HepG2 (cell line): ENCODE results near the gene SLITRK1. TPM values are rescaled to one million over a fixed set of nuclear protein-coding genes. Genes with fewer than 3 reads are reported as not detected.

Source experiments
- ATAC-seq: fragments of 200-7000 bp; cut with Tn5 transposase; 3 replicates; pipeline ENCODE4 v1.9.1; 2020; ENCODE audit warnings: mild to moderate bottlenecking, moderate library complexity
- BruUV-seq: library from RNA; stranded (reverse); fragments of 400-500 nt; replicated peaks from 2 replicates; lab custom pipeline; 2021; lab: Mats Ljungman, UMichigan
- CTCF ChIA-PET: fragments of 300-600 bp; formaldehyde crosslinking; extraction: SDS; loops from one replicate; lab custom pipeline; 2021; ENCODE audit warnings: low total read pairs, inconsistent platforms, low intra/inter-chr PET ratio; lab: Yijun Ruan, JAX
- POLR2A ChIA-PET: fragments of 350-600 bp; sonication (Branson Sonifier 250); formaldehyde crosslinking; loops from one replicate; lab custom pipeline; 2020; ENCODE audit warnings: antibody characterized with exemption, inconsistent platforms; lab: Yijun Ruan, JAX
- DNase-seq: peaks from one replicate; pipeline ENCODE4 v3.0.0-alpha.2; 2015; ENCODE audit warnings: low spot score
- FAIRE-seq: peaks from 3 replicates; lab custom pipeline; 2011; peaks lifted over from hg19 to GRCh38; lab: Jason Lieb, UNC
- H2AFZ ChIP-seq: one replicate; pipeline ENCODE4 v1.6.1; 2011; ENCODE audit warnings: low read length, inconsistent platforms
- H3K27ac ChIP-seq: fragments of 300-600 bp; 3 replicates; pipeline ENCODE4 v1.8.0; 2011; ENCODE audit warnings: mixed run types, mild to moderate bottlenecking, mixed read lengths, low read length, inconsistent platforms; ENCODE audit not compliant: insufficient read depth; ENCODE audit errors: extremely low read length
- H3K27me3 ChIP-seq, 2 experiments: fragments of 200-600 bp in 1 of 2; 2 replicates in 1 of 2; 3 replicates in 1 of 2; pipeline versions ENCODE4 v1.6.0 to v1.8.0; 2011; ENCODE audit warnings: low read length in 2 of 2, mild to moderate bottlenecking in 2 of 2, moderate library complexity in 2 of 2, inconsistent platforms in 1 of 2; ENCODE audit not compliant: insufficient read depth in 2 of 2, control insufficient read depth in 1 of 2
- H3K36me3 ChIP-seq, 2 experiments: fragments of 200-600 bp in 1 of 2; replicated peaks in 1 of 2; 2 replicates in 1 of 2; 3 replicates in 1 of 2; pipeline versions ENCODE4 v1.5.1 to v1.8.0; 2011; ENCODE audit warnings: low read length in 2 of 2, inconsistent platforms in 1 of 2; ENCODE audit not compliant: insufficient read depth in 2 of 2, control insufficient read depth in 1 of 2
- H3K4me1 ChIP-seq: 2 replicates; pipeline ENCODE4 v1.5.1; 2012; ENCODE audit warnings: low read length, inconsistent platforms; ENCODE audit not compliant: insufficient read depth
- H3K4me2 ChIP-seq: 2 replicates; pipeline ENCODE4 v1.6.0; 2011; ENCODE audit warnings: low read depth, low read length, inconsistent platforms
- H3K4me3 ChIP-seq, 3 experiments: fragments of 200-600 bp in 1 of 3; sonication (generic), shearing (Covaris generic) in 1 of 3; replicated peaks in 1 of 3; 2 replicates each; pipeline ENCODE4 v1.5.1; 2011 to 2016; ENCODE audit warnings: low read length in 3 of 3, inconsistent platforms in 2 of 3, low read depth in 2 of 3, mild to moderate bottlenecking in 2 of 3, control low read depth in 1 of 3, mixed read lengths in 1 of 3; ENCODE audit not compliant: insufficient read depth in 1 of 3
- H3K79me2 ChIP-seq: one replicate; pipeline ENCODE4 v1.6.1; 2011; ENCODE audit warnings: low read length, inconsistent platforms; ENCODE audit not compliant: insufficient read depth
- H3K9ac ChIP-seq: 2 replicates; pipeline ENCODE4 v1.6.0; 2011; ENCODE audit warnings: mild to moderate bottlenecking, low read depth, low read length, inconsistent platforms; ENCODE audit not compliant: insufficient read depth
- H3K9me3 ChIP-seq: 2 replicates; pipeline ENCODE4 v1.5.1; 2012; ENCODE audit warnings: mild to moderate bottlenecking, low read length
- H4K20me1 ChIP-seq: 2 replicates; pipeline ENCODE4 v1.6.0; 2011; ENCODE audit warnings: inconsistent platforms, mild to moderate bottlenecking, low read length, moderate library complexity; ENCODE audit not compliant: insufficient read depth
- CEBPG ChIP-seq: IDR thresholded peaks from 2 replicates; pipeline ENCODE4 v1.6.1; 2016
- FOXA3 ChIP-seq: IDR thresholded peaks from 2 replicates; pipeline ENCODE4 v1.6.1; 2016; ENCODE audit warnings: missing genetic modification reagents, missing compliant biosample characterization
- KMT2A ChIP-seq: sonication (generic); formaldehyde crosslinking; IDR thresholded peaks from 2 replicates; pipeline ENCODE4 v1.4.0; 2020; ENCODE audit warnings: missing genetic modification reagents
- MAFG ChIP-seq: sonication (generic); formaldehyde crosslinking; IDR thresholded peaks from 2 replicates; pipeline ENCODE4 v1.5.1; 2020; ENCODE audit warnings: mild to moderate bottlenecking, missing genetic modification reagents
- PAWR ChIP-seq: sonication (generic); formaldehyde crosslinking; IDR thresholded peaks from 2 replicates; pipeline ENCODE4 v1.4.0; 2020; ENCODE audit warnings: missing genetic modification reagents, mild to moderate bottlenecking, borderline replicate concordance
- PBX2 ChIP-seq: IDR thresholded peaks from 2 replicates; pipeline ENCODE4 v1.6.1; 2016; ENCODE audit warnings: control low read depth
- PCBP1 ChIP-seq: fragments of 200-400 bp; formaldehyde crosslinking; IDR thresholded peaks from 2 replicates; pipeline ENCODE4 v1.6.1; 2017; ENCODE audit warnings: mild to moderate bottlenecking, low read depth, low read length, borderline replicate concordance
- POLR2AphosphoS5 ChIP-seq: IDR thresholded peaks from 2 replicates; pipeline ENCODE4 v1.6.1; 2012; ENCODE audit warnings: low read depth, low read length
- ZIK1 ChIP-seq: sonication (generic); formaldehyde crosslinking; IDR thresholded peaks from 2 replicates; pipeline ENCODE4 v1.5.0; 2020; ENCODE audit warnings: mild to moderate bottlenecking, low read depth, missing genetic modification reagents, borderline replicate concordance
- ZNF292 ChIP-seq: sonication (generic); formaldehyde crosslinking; IDR thresholded peaks from 2 replicates; pipeline ENCODE4 v1.8.1; 2022; ENCODE audit warnings: mild to moderate bottlenecking, low read depth, missing genetic modification reagents, borderline replicate concordance
- ZNF430 ChIP-seq: sonication (generic); formaldehyde crosslinking; IDR thresholded peaks from 2 replicates; pipeline ENCODE4 v1.9.0; 2021; ENCODE audit warnings: mild to moderate bottlenecking, missing genetic modification reagents
- ZNF616 ChIP-seq: sonication (generic); formaldehyde crosslinking; IDR thresholded peaks from 2 replicates; pipeline ENCODE4 v1.5.0; 2020; ENCODE audit warnings: low read depth, mild to moderate bottlenecking, missing genetic modification reagents
- ZNF772 ChIP-seq: sonication (generic); formaldehyde crosslinking; IDR thresholded peaks from 2 replicates; pipeline ENCODE4 v1.5.0; 2020; ENCODE audit warnings: mild to moderate bottlenecking, missing genetic modification reagents
- ZNF775 ChIP-seq: sonication (generic); formaldehyde crosslinking; IDR thresholded peaks from 2 replicates; pipeline ENCODE4 v1.4.0; 2020; ENCODE audit warnings: missing genetic modification reagents, mild to moderate bottlenecking, moderate library complexity, borderline replicate concordance
- ZNF83 ChIP-seq: sonication (generic); formaldehyde crosslinking; IDR thresholded peaks from 2 replicates; pipeline ENCODE4 v1.4.0; 2020; ENCODE audit warnings: missing genetic modification reagents, mild to moderate bottlenecking, borderline replicate concordance
- WGBS: methylation state at CpG from one replicate; pipeline ENCODE4 v1.1.6; 2017; ENCODE audit warnings: low lambda C conversion rate; 5-methylcytosine and 5-hydroxymethylcytosine counted together
- in situ Hi-C: cut with HindIII; loops from 2 replicates; pipeline ENCODE4 v1.10.0; 2017; ENCODE audit warnings: low pct_unique_long_range_greater_than_20kb; ENCODE audit not compliant: extremely low pct_ligation_motif_present
- intact Hi-C: fragments of 100-400 bp; cut with micrococcal nuclease; formaldehyde crosslinking; loops from one replicate; pipeline ENCODE4 v1.10.0; 2022; ENCODE audit not compliant: unreplicated experiment
- polyA plus RNA-seq, 8 experiments: library from polyadenylated mRNA; depleted of rRNA in 3 of 8; stranded (reverse) in 7 of 8; unstranded in 1 of 8; fragments of >200 nt; fragmentation: Illumina TruSeq in 4 of 8; extraction: Trizol in 4 of 8; gene quantifications; 2 replicates each; pipeline versions ENCODE4 v1.2.1 to v1.2.3, GENCODE V29; 2011 to 2016; ENCODE audit warnings: low read depth in 4 of 8, missing spikeins in 1 of 8, mixed read lengths in 1 of 8; ENCODE audit not compliant: insufficient read depth in 1 of 8
- total RNA-seq, 5 experiments: library from RNA; depleted of rRNA; stranded (reverse); fragments of >200 nt; fragmentation: Illumina TruSeq; extraction: Trizol; gene quantifications; 2 replicates each; pipeline ENCODE4 v1.2.3, GENCODE V29; 2016; ENCODE audit warnings: low read depth in 1 of 5
- TF ChIP-seq, protein P1 (sequence below): sonication (generic); formaldehyde crosslinking; IDR thresholded peaks from 2 replicates; pipeline ENCODE4 v1.4.0; 2020; ENCODE audit warnings: missing genetic modification reagents
- TF ChIP-seq, protein P2 (sequence below): sonication (generic); formaldehyde crosslinking; IDR thresholded peaks from 2 replicates; pipeline ENCODE4 v1.5.0; 2020; ENCODE audit warnings: mild to moderate bottlenecking, low read depth, missing genetic modification reagents, borderline replicate concordance
- TF ChIP-seq, protein P3 (sequence below): sonication (generic); formaldehyde crosslinking; IDR thresholded peaks from 2 replicates; pipeline ENCODE4 v1.4.0; 2020; ENCODE audit warnings: missing genetic modification reagents

Gene SLITRK1
- total and polyA plus RNA-seq, 2 of the 13 experiments (the other 11 are each of a cell fraction or from before 2014, with no cell fraction given) = not detected

- WGBS = 34% methylated on average over 3 of the region's 4 CpGs
- no peak overlapping the region for H3K27ac ChIP-seq
- no peaks in the 10 kb centered on the region for H3K4me1 ChIP-seq
- no peaks in the 10 kb centered on the region for H3K36me3 ChIP-seq
- no peak for ATAC-seq
- H3K4me3 ChIP-seq = no peak overlapping the region
- no peak overlapping the region for H2AFZ ChIP-seq
- CTCF ChIA-PET = no interaction called here
- H3K4me2 ChIP-seq = no peak overlapping the region
- intact Hi-C loops (no loop called here), in situ Hi-C loops (no loop called here)
- no peaks in the 10 kb centered on the region for H3K27me3 ChIP-seq
- TF ChIP-seq ZNF83 (CRISPR knock-in tag) (no peak), ZIK1 (CRISPR knock-in tag) (no peak), PAWR (CRISPR knock-in tag) (no peak), ZNF292 (CRISPR knock-in tag) (no peak), ZNF616 (CRISPR knock-in tag) (no peak), KMT2A (CRISPR knock-in tag) (no peak), ZNF430 (CRISPR knock-in tag) (no peak), PBX2 (CRISPR knock-in tag) (no peak), POLR2AphosphoS5 (no peak), PCBP1 (no peak), FOXA3 (CRISPR knock-in tag) (no peak), CEBPG (CRISPR knock-in tag) (no peak), ZNF775 (CRISPR knock-in tag) (no peak), MAFG (CRISPR knock-in tag) (no peak), ZNF772 (no peak)
- TF ChIP-seq, protein P1, sequence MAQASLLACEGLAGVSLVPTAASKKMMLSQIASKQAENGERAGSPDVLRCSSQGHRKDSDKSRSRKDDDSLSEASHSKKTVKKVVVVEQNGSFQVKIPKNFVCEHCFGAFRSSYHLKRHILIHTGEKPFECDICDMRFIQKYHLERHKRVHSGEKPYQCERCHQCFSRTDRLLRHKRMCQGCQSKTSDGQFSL (CRISPR knock-in tag) = no peak
- TF ChIP-seq, protein P2, sequence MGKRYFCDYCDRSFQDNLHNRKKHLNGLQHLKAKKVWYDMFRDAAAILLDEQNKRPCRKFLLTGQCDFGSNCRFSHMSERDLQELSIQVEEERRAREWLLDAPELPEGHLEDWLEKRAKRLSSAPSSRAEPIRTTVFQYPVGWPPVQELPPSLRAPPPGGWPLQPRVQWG (CRISPR knock-in tag) = no peak
- TF ChIP-seq, protein P3, sequence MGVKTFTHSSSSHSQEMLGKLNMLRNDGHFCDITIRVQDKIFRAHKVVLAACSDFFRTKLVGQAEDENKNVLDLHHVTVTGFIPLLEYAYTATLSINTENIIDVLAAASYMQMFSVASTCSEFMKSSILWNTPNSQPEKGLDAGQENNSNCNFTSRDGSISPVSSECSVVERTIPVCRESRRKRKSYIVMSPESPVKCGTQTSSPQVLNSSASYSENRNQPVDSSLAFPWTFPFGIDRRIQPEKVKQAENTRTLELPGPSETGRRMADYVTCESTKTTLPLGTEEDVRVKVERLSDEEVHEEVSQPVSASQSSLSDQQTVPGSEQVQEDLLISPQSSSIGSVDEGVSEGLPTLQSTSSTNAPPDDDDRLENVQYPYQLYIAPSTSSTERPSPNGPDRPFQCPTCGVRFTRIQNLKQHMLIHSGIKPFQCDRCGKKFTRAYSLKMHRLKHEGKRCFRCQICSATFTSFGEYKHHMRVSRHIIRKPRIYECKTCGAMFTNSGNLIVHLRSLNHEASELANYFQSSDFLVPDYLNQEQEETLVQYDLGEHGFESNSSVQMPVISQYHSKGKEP = no peak
- no peak overlapping the region for H3K9ac ChIP-seq
- no peak for DNase-seq
- FAIRE-seq = no peak
- POLR2A ChIA-PET = no interaction called here
- BruUV-seq = no TSS peak
- no peaks in the 10 kb centered on the region for H3K79me2 ChIP-seq
- H3K9me3 ChIP-seq = peaks cover 4% of the 10 kb centered on the region; the same call in 1 of the 2 replicates
- no peaks in the 10 kb centered on the region for H4K20me1 ChIP-seq
Observed at GRCh38 chr13:83929157-83929556, 46.9 kb upstream of the SLITRK1 start.
